PC-3 (cell line): ENCODE data around the gene SLC43A3. TPM values are rescaled to one million over a fixed set of nuclear protein-coding genes. Genes with fewer than 3 reads are reported as not detected.

Source experiments
- ATAC-seq: fragments of 200-7000 bp; cut with Tn5 transposase; 2 replicates; pipeline ENCODE4 v1.9.1; 2020; ENCODE audit warnings: mild to moderate bottlenecking, moderate library complexity
- BruUV-seq: library from RNA; stranded (reverse); fragments of 400-500 nt; replicated peaks from 2 replicates; lab custom pipeline; 2021; lab: Mats Ljungman, UMichigan
- CTCF ChIA-PET: fragments of 300-600 bp; sonication (Branson Sonifier 250); formaldehyde crosslinking; loops from one replicate; lab custom pipeline; 2022; ENCODE audit warnings: antibody characterized with exemption; lab: Charles Lee
- POLR2A ChIA-PET: fragments of 300-600 bp; sonication (Branson Sonifier 250); formaldehyde crosslinking; loops from one replicate; lab custom pipeline; 2022; ENCODE audit warnings: antibody characterized with exemption; ENCODE audit not compliant: unreplicated experiment; lab: Charles Lee
- DNase-seq: peaks from one replicate; pipeline ENCODE4 v3.0.0-alpha.2; 2015
- H2AFZ ChIP-seq: fragments of 300-600 bp; sonication (generic); 2 replicates; pipeline ENCODE4 v1.6.0; 2016; ENCODE audit warnings: antibody characterized with exemption, low read length
- H3F3A ChIP-seq: fragments of 300-600 bp; sonication (generic); one replicate; pipeline ENCODE4 v1.6.0; 2017; ENCODE audit warnings: antibody characterized with exemption, low read length, control low read depth, mild to moderate bottlenecking; ENCODE audit not compliant: unreplicated experiment
- H3K27ac ChIP-seq: fragments of 300-600 bp; sonication (generic); 2 replicates; pipeline ENCODE4 v1.5.1; 2016; ENCODE audit warnings: mild to moderate bottlenecking, low read length
- H3K27me3 ChIP-seq: fragments of 300-600 bp; sonication (generic); 2 replicates; pipeline ENCODE4 v1.6.1; 2016; ENCODE audit warnings: low read length, mixed read lengths
- H3K36me3 ChIP-seq: fragments of 300-600 bp; sonication (generic); 2 replicates; pipeline ENCODE4 v1.6.1; 2016; ENCODE audit warnings: low read depth, mixed run types, low read length, mixed read lengths
- H3K4me1 ChIP-seq: fragments of 300-600 bp; sonication (generic); 2 replicates; pipeline ENCODE4 v1.5.1; 2016; ENCODE audit warnings: low read length; ENCODE audit not compliant: insufficient read depth
- H3K4me2 ChIP-seq: fragments of 300-600 bp; sonication (generic); 2 replicates; pipeline ENCODE4 v1.6.0; 2016; ENCODE audit warnings: low read length
- H3K4me3 ChIP-seq: fragments of 300-600 bp; sonication (generic); 2 replicates; pipeline ENCODE4 v1.5.1; 2016; ENCODE audit warnings: mild to moderate bottlenecking, low read length, mixed read lengths
- H3K79me2 ChIP-seq: fragments of 300-600 bp; sonication (generic); 2 replicates; pipeline ENCODE4 v1.6.1; 2017; ENCODE audit warnings: low read length, mixed read lengths
- H3K9ac ChIP-seq: fragments of 300-600 bp; sonication (generic); 2 replicates; pipeline ENCODE4 v1.6.0; 2016; ENCODE audit warnings: mild to moderate bottlenecking, low read length
- H3K9me2 ChIP-seq: fragments of 300-600 bp; sonication (generic); replicated peaks from 2 replicates; pipeline ENCODE4 v1.6.1; 2016; ENCODE audit warnings: mixed run types, low read length, mixed read lengths
- H3K9me3 ChIP-seq: fragments of 300-600 bp; sonication (generic); 2 replicates; pipeline ENCODE4 v1.6.1; 2016; ENCODE audit warnings: low read length, mixed read lengths
- H4K20me1 ChIP-seq: fragments of 300-600 bp; sonication (generic); 2 replicates; pipeline ENCODE4 v1.6.1; 2016; ENCODE audit warnings: low read length, mixed read lengths
- CTCF ChIP-seq: fragments of 300-600 bp; sonication (generic); conservative IDR thresholded peaks from 2 replicates; pipeline ENCODE4 v1.5.1; 2017; ENCODE audit warnings: antibody characterized with exemption, low read depth, mild to moderate bottlenecking, low read length
- EZH2 ChIP-seq: fragments of 300-600 bp; sonication (generic); IDR thresholded peaks from one replicate; pipeline ENCODE4 v1.6.1; 2017; ENCODE audit warnings: antibody characterized with exemption, mild to moderate bottlenecking, low read length; ENCODE audit not compliant: unreplicated experiment
- EZH2phosphoT487 ChIP-seq: fragments of 300-600 bp; sonication (generic); IDR thresholded peaks from 2 replicates; pipeline ENCODE4 v1.6.1; 2018; ENCODE audit warnings: mild to moderate bottlenecking, antibody characterized with exemption, low read length, borderline replicate concordance
- intact Hi-C: fragments of 100-400 bp; cut with micrococcal nuclease; formaldehyde crosslinking; loops from 2 replicates; pipeline ENCODE4 v1.9.0; 2023
- total RNA-seq: library from RNA; depleted of rRNA; stranded (reverse); fragments of >200 nt; gene quantifications from 2 replicates; pipeline ENCODE4 v1.2.3, GENCODE V29; 2014

The SLC43A3 gene
- total RNA-seq, 1 experiment from 2014 or later: 35.0 TPM

DNA sequence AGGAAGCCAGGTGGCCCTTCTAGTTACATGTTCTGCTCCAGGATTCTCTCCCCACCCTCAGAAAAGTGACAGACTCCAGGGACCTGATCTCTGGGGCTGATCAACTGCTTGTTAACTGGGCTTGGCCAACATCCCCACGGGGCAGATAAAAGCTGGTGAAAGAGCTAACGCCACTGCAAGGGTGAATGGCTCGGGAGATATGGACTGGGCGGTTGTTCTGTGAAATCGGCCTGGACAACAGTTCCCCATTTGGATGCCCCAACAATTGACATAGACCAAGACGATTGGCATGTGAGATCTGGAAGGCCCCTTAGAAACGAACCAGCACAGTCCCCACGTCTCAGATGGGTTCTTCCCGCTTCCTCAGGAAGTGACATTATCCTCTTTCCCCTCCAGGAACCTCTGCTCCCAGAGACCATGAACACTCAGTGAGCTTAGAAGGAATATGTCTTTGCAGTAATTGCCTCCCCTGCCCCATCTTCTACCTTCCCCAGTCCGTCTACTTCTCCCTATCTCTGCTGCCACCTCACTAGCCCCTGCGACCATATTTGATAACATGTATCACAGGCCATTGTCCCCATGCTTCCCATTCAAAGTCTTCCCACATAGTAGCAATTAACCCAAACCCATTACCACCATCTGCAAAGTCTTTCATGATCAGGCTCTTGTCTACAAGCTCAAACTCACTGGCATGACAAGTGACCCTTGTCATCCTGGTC is 30.9 kb downstream of the SLC43A3 start:
- Histone ChIP-seq H3K36me3 (no peaks in the 10 kb centered on the region), H2AFZ (no peak overlapping the region), H3K27me3 (peaks cover 5% of the 10 kb centered on the region; the same call in 1 of the 2 replicates), H3K9me2 (no peaks in the 10 kb centered on the region), H4K20me1 (no peaks in the 10 kb centered on the region), H3K9me3 (no peaks in the 10 kb centered on the region), H3K79me2 (no peaks in the 10 kb centered on the region), H3K9ac (no peak overlapping the region), H3F3A (no peaks in the 10 kb centered on the region), H3K4me3 (no peak overlapping the region), H3K4me2 (no peak overlapping the region), H3K27ac (no peak overlapping the region), H3K4me1 (peaks cover 16% of the 10 kb centered on the region)
- ChIA-PET POLR2A (no interaction called here), CTCF (interaction anchor here (0.6 kb wide), 1 partner anchor 1436 kb away, joined by 3 read pairs; no protein-coding TSS in a partner anchor)
- DNase-seq: no peak
- TF ChIP-seq CTCF: no peak
- no peak for TF ChIP-seq EZH2phosphoT487
- no peak for TF ChIP-seq EZH2
- intact Hi-C loops: no loop called here
- no TSS peak for BruUV-seq
- ATAC-seq: no peak

- no peak for TF ChIP-seq EZH2
- no peak for TF ChIP-seq EZH2phosphoT487
- no peak for TF ChIP-seq CTCF
- ChIA-PET CTCF (no interaction called here), POLR2A (interaction anchor here (0.6 kb wide), 1 partner anchor 83 kb away, joined by 3 read pairs; no protein-coding TSS in a partner anchor)
- H3K27me3 ChIP-seq: peaks cover 18% of the 10 kb centered on the region
- H3K4me1 ChIP-seq: peaks cover 8% of the 10 kb centered on the region
- DNase-seq: no peak
- intact Hi-C loops: no loop called here
- H2AFZ ChIP-seq: no peak overlapping the region
- ATAC-seq: no peak
- no peak overlapping the region for H3K27ac ChIP-seq
- H3F3A ChIP-seq: no peaks in the 10 kb centered on the region
- H3K9me2 ChIP-seq: no peaks in the 10 kb centered on the region
- H3K79me2 ChIP-seq: no peaks in the 10 kb centered on the region
- H3K4me2 ChIP-seq: no peak overlapping the region
- H4K20me1 ChIP-seq: no peaks in the 10 kb centered on the region
- no peak overlapping the region for H3K4me3 ChIP-seq
- no peaks in the 10 kb centered on the region for H3K36me3 ChIP-seq
- no peaks in the 10 kb centered on the region for H3K9me3 ChIP-seq
- H3K9ac ChIP-seq: no peak overlapping the region
- BruUV-seq: no TSS peak
Observed at GRCh38 chr11:57394203-57394965, 32.5 kb downstream of the SLC43A3 start.

GRCh38 chr11:57392763-57393105 is 34.2 kb downstream of the SLC43A3 start:
- intact Hi-C loops: no loop called here
- Histone ChIP-seq H3K36me3 (no peaks in the 10 kb centered on the region), H3K27ac (no peak overlapping the region), H3K79me2 (no peaks in the 10 kb centered on the region), H3K4me2 (no peak overlapping the region), H3K4me1 (no peaks in the 10 kb centered on the region), H3K9ac (no peak overlapping the region), H3K9me3 (no peaks in the 10 kb centered on the region), H3K4me3 (no peak overlapping the region), H3F3A (no peaks in the 10 kb centered on the region), H4K20me1 (no peaks in the 10 kb centered on the region), H3K9me2 (no peaks in the 10 kb centered on the region), H3K27me3 (peaks cover 31% of the 10 kb centered on the region), H2AFZ (no peak overlapping the region)
- TF ChIP-seq EZH2phosphoT487 (no peak), CTCF (no peak), EZH2 (no peak)
- DNase-seq: no peak
- ATAC-seq: no peak
- CTCF ChIA-PET: no interaction called here
- POLR2A ChIA-PET: interaction anchor here (0.6 kb wide), 1 partner anchor 84 kb away, joined by 7 read pairs; no protein-coding TSS in a partner anchor
- no TSS peak for BruUV-seq
